ENCODE results near the gene DSTN. TPM values are rescaled to one million over a fixed set of nuclear protein-coding genes. Genes with fewer than 3 reads are reported as not detected.

Gene DSTN
- total and polyA plus RNA-seq, 9 of the 15 experiments (the other 6 are each of a cell fraction or from before 2014, with no cell fraction given): 25.7 to 88.3 (median 61.0) TPM

DNA sequence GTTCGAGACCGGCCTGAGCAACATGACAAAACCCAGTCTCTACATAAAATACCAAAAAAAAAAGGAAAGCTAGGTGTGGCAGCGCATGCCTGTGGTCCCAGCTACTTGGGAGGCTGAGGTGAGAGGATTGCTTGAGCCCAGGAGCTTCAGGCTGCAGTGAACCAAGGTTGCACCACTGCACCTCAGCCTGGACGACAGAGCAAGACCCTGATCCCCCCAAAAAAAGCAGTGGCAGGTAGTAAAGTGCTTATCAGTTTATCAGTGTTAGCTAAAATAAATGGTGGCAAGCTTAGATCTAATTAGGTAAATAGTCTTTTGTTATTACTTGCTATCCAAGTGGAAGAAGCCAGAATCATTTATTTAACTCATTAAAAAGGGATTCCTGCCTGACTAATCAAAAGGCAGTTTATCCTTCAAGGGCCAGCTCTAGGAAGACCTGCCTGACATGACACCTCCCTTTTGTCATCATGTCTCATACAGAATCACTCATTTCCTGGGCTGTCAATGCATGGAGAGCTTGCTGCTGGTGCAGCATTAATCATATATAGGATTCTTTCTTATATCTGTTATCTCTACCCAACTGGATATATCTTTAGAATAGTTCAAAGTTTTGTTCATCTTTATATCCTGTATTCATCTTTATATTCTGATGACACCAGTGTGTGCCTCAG lies 9.6 kb downstream of the DSTN start (continued):
- TF ChIP-seq, protein P1, sequence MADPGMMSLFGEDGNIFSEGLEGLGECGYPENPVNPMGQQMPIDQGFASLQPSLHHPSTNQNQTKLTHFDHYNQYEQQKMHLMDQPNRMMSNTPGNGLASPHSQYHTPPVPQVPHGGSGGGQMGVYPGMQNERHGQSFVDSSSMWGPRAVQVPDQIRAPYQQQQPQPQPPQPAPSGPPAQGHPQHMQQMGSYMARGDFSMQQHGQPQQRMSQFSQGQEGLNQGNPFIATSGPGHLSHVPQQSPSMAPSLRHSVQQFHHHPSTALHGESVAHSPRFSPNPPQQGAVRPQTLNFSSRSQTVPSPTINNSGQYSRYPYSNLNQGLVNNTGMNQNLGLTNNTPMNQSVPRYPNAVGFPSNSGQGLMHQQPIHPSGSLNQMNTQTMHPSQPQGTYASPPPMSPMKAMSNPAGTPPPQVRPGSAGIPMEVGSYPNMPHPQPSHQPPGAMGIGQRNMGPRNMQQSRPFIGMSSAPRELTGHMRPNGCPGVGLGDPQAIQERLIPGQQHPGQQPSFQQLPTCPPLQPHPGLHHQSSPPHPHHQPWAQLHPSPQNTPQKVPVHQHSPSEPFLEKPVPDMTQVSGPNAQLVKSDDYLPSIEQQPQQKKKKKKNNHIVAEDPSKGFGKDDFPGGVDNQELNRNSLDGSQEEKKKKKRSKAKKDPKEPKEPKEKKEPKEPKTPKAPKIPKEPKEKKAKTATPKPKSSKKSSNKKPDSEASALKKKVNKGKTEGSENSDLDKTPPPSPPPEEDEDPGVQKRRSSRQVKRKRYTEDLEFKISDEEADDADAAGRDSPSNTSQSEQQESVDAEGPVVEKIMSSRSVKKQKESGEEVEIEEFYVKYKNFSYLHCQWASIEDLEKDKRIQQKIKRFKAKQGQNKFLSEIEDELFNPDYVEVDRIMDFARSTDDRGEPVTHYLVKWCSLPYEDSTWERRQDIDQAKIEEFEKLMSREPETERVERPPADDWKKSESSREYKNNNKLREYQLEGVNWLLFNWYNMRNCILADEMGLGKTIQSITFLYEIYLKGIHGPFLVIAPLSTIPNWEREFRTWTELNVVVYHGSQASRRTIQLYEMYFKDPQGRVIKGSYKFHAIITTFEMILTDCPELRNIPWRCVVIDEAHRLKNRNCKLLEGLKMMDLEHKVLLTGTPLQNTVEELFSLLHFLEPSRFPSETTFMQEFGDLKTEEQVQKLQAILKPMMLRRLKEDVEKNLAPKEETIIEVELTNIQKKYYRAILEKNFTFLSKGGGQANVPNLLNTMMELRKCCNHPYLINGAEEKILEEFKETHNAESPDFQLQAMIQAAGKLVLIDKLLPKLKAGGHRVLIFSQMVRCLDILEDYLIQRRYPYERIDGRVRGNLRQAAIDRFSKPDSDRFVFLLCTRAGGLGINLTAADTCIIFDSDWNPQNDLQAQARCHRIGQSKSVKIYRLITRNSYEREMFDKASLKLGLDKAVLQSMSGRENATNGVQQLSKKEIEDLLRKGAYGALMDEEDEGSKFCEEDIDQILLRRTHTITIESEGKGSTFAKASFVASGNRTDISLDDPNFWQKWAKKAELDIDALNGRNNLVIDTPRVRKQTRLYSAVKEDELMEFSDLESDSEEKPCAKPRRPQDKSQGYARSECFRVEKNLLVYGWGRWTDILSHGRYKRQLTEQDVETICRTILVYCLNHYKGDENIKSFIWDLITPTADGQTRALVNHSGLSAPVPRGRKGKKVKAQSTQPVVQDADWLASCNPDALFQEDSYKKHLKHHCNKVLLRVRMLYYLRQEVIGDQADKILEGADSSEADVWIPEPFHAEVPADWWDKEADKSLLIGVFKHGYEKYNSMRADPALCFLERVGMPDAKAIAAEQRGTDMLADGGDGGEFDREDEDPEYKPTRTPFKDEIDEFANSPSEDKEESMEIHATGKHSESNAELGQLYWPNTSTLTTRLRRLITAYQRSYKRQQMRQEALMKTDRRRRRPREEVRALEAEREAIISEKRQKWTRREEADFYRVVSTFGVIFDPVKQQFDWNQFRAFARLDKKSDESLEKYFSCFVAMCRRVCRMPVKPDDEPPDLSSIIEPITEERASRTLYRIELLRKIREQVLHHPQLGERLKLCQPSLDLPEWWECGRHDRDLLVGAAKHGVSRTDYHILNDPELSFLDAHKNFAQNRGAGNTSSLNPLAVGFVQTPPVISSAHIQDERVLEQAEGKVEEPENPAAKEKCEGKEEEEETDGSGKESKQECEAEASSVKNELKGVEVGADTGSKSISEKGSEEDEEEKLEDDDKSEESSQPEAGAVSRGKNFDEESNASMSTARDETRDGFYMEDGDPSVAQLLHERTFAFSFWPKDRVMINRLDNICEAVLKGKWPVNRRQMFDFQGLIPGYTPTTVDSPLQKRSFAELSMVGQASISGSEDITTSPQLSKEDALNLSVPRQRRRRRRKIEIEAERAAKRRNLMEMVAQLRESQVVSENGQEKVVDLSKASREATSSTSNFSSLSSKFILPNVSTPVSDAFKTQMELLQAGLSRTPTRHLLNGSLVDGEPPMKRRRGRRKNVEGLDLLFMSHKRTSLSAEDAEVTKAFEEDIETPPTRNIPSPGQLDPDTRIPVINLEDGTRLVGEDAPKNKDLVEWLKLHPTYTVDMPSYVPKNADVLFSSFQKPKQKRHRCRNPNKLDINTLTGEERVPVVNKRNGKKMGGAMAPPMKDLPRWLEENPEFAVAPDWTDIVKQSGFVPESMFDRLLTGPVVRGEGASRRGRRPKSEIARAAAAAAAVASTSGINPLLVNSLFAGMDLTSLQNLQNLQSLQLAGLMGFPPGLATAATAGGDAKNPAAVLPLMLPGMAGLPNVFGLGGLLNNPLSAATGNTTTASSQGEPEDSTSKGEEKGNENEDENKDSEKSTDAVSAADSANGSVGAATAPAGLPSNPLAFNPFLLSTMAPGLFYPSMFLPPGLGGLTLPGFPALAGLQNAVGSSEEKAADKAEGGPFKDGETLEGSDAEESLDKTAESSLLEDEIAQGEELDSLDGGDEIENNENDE (IDR thresholded peaks at IDR 0.05; ENCODE audit: low read depth, low read length): no peak
- TF ChIP-seq C11orf30 (IDR thresholded peaks at IDR 0.05; ENCODE audit: low read depth) (no peak), ZNF134 (CRISPR knock-in tag; conservative IDR thresholded peaks at IDR 0.05) (no peak), PCBP1 (IDR thresholded peaks at IDR 0.05; ENCODE audit: low read depth, low read length, poor library complexity, severe bottlenecking) (no peak), MAFF (IDR thresholded peaks at IDR 0.05; ENCODE audit: low read length) (no peak), ZNF639 (CRISPR knock-in tag; conservative IDR thresholded peaks at IDR 0.05 in 1 of 2, IDR thresholded peaks at IDR 0.05 in 1 of 2) (no peak), TSHZ1 (CRISPR knock-in tag; IDR thresholded peaks at IDR 0.05) (no peak)
- TF ChIP-seq, protein P2, sequence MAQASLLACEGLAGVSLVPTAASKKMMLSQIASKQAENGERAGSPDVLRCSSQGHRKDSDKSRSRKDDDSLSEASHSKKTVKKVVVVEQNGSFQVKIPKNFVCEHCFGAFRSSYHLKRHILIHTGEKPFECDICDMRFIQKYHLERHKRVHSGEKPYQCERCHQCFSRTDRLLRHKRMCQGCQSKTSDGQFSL (CRISPR knock-in tag; IDR thresholded peaks at IDR 0.05): no peak
- TF ChIP-seq, protein P2 (tag; IDR thresholded peaks at IDR 0.05): no peak
